ENCODE data around the gene CENPP. TPM values are rescaled to one million over a fixed set of nuclear protein-coding genes. Genes with fewer than 3 reads are reported as not detected.

CENPP gene
- total and polyA plus RNA-seq, 8 donors, result 0.46 to 2.7 (median 1.9) TPM

DNA sequence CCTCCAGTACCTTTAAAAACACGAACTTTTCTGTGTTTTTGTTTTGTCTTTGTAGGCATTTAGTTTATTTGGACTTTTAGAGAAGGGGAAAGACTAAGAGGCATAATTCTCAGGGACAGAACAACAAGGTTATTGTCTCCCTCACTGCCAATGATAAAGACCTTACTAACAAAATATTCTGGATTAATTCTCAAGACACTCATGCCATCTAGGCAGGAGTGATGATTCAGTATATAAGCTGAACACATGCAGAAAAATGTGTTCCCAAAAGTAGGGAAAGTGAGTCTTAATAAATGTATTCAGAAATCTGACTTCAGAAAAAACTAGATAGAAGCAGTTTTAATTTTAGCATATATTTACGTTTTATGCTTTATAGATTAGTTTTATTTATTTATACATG lies 173.9 kb downstream of the CENPP start:
- Histone ChIP-seq H3K9me3 (no peaks in the 10 kb centered on the region), H3K27me3 (no peaks in the 10 kb centered on the region), H3K36me3 (no peaks in the 10 kb centered on the region), H3K4me3 (no peak overlapping the region), H3K27ac (no peak overlapping the region), H3K4me1 (no peaks in the 10 kb centered on the region)
- ATAC-seq, result no peak
- no peak for FAIRE-seq
- TF ChIP-seq, protein P1, sequence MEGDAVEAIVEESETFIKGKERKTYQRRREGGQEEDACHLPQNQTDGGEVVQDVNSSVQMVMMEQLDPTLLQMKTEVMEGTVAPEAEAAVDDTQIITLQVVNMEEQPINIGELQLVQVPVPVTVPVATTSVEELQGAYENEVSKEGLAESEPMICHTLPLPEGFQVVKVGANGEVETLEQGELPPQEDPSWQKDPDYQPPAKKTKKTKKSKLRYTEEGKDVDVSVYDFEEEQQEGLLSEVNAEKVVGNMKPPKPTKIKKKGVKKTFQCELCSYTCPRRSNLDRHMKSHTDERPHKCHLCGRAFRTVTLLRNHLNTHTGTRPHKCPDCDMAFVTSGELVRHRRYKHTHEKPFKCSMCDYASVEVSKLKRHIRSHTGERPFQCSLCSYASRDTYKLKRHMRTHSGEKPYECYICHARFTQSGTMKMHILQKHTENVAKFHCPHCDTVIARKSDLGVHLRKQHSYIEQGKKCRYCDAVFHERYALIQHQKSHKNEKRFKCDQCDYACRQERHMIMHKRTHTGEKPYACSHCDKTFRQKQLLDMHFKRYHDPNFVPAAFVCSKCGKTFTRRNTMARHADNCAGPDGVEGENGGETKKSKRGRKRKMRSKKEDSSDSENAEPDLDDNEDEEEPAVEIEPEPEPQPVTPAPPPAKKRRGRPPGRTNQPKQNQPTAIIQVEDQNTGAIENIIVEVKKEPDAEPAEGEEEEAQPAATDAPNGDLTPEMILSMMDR (IDR thresholded peaks at IDR 0.05), result no peak
- 26 to 66% methylated on average over 2 of the region's 2 CpGs for WGBS, 2 donors
- DNase-seq, result no peak
- intact Hi-C loops (cut with DNase I), result no loop called here

DNA sequence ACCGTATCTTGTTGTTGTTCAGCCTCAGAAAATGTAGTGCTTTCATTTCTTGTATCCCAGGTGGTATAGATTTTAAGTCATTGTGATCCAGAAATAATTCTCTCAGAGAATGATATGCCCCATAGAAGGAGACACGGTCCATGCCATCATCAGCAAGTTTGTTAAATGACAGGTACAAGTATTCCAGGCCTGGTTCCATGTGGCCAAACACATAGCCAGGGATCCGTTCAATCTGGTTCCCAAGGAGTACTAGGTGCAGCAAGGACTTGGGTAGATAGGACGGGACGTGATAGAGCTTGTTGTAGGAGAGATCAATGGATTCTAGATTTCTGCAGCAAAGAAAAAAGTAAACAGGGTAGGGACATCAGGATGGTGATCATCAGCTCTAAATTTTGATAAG lies 175.0 kb downstream of the CENPP start:
- H3K27ac ChIP-seq, result no peak overlapping the region
- intact Hi-C loops (cut with DNase I), result no loop called here
- H3K4me3 ChIP-seq, result no peak overlapping the region
- H3K4me1 ChIP-seq, result no peaks in the 10 kb centered on the region
- no peaks in the 10 kb centered on the region for H3K36me3 ChIP-seq
- FAIRE-seq, result no peak
- no peak for DNase-seq
- ATAC-seq, result no peak
- 92 to 95% methylated on average over 5 of the region's 5 CpGs for WGBS, 2 donors
- TF ChIP-seq, protein P1 (IDR thresholded peaks at IDR 0.05), result no peak
- no peaks in the 10 kb centered on the region for H3K27me3 ChIP-seq
- H3K9me3 ChIP-seq, result no peaks in the 10 kb centered on the region

DNA sequence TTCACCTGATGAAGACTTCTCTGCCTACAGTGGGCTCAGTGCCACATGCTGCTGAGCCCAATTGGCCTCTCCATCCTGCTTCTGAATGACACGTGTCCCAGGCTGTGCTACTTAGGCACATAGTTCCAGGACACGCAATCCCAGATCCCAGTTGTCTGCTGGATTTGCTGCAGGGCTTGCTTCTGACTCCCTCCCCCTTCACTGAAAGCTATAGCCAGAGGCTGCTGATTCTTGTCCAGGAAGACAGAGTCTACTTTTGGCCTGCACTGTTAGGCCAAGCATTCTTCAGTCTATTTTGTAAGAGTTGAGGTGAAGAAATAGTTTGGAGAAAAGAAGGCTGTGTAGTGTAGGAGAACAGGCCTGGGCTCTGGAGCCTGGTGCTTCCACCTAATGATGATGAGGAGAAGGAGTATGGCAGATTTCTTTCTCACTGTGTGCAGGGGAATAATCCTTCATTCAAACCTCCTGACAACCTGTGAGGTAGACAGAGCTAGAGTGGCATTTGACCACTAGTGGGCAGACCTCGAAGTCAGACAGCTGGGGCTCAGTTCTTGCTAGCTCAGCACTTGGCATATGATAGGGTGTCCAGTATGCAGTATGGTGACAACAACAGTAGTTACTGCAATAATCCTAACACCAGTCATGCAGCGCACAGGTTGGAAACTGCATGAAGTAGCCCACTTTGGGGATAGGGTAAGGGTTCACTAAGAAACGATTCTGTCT lies 176.1 kb downstream of the CENPP start:
- FAIRE-seq (no peak), DNase-seq (peak in 1 of 6 donors; percentile 20), ATAC-seq (peak in 3 of 4 donors; percentile 60 to 70 (median 66))
- TF ChIP-seq, protein P1 (IDR thresholded peaks at IDR 0.05), result peak in 2 of 4 donors; percentile 8 to 17
- no peak overlapping the region for H3K4me3 ChIP-seq
- no peaks in the 10 kb centered on the region for H3K9me3 ChIP-seq
- H3K27ac ChIP-seq, result no peak overlapping the region
- intact Hi-C loops (cut with DNase I), result no loop called here
- 77 to 78% methylated on average over 5 of the region's 5 CpGs for WGBS, 2 donors
- no peaks in the 10 kb centered on the region for H3K4me1 ChIP-seq
- H3K27me3 ChIP-seq, result no peaks in the 10 kb centered on the region
- no peaks in the 10 kb centered on the region for H3K36me3 ChIP-seq

DNA sequence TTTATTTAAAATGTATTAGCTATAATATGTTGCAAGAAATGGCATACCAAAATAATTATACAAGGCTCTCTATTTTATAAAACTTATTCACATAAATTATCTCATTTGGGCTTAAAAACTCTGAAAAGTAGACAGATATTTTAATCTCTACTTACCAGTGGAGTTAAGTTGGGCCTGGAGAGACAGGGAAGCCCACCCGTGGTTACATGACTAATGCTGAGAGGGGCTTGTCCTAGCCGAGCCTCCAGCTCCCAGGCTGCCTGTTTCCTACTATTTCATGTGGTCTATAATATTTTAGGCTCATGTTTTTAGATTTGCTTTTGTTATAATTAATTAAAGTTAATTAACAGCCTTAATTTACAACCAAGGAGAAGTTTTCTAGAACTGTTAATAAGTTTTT lies 177.4 kb downstream of the CENPP start:
- FAIRE-seq (no peak), DNase-seq (no peak), ATAC-seq (no peak)
- Histone ChIP-seq H3K27me3 (no peaks in the 10 kb centered on the region), H3K36me3 (no peaks in the 10 kb centered on the region), H3K4me1 (no peaks in the 10 kb centered on the region), H3K9me3 (no peaks in the 10 kb centered on the region), H3K27ac (no peak overlapping the region), H3K4me3 (no peak overlapping the region)
- TF ChIP-seq, protein P1 (IDR thresholded peaks at IDR 0.05), result no peak
- WGBS, 2 donors, result 79 to 91% methylated on average over 2 of the region's 2 CpGs
- intact Hi-C loops (cut with DNase I), result no loop called here

DNA sequence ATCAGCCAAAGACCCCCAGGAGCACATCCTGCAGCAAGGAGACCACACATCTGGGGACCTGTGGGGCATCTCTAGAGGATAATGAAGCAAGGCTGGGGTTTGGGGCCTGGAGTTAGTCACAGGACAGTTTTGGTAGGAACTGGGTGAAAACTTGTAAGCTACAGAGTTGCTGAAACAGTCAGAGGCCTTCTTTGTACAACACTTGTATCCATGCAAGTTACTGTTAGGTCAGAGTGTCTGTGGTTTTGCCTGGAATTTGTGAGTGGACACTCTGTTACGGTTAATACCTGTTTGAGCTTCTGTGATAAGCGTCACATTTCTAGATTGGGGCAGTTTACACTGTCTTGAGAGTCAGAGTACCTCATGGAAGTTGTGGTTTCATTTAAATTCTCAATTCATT lies 179.1 kb downstream of the CENPP start:
- TF ChIP-seq, protein P1 (IDR thresholded peaks at IDR 0.05), result no peak
- no peaks in the 10 kb centered on the region for H3K27me3 ChIP-seq
- H3K27ac ChIP-seq, result no peak overlapping the region
- FAIRE-seq (no peak), ATAC-seq (no peak), DNase-seq (no peak)
- H3K9me3 ChIP-seq, result no peaks in the 10 kb centered on the region
- H3K4me1 ChIP-seq, result no peaks in the 10 kb centered on the region
- 82 to 90% methylated on average over 2 of the region's 2 CpGs for WGBS, 2 donors
- H3K4me3 ChIP-seq, result no peak overlapping the region
- intact Hi-C loops (cut with DNase I), result no loop called here
- no peaks in the 10 kb centered on the region for H3K36me3 ChIP-seq
